ENCODE measurements around the gene RAB33B. TPM values are rescaled to one million over a fixed set of nuclear protein-coding genes. Genes with fewer than 3 reads are reported as not detected.
"Not testable (repeated sequence)": the region's sequence is repeated elsewhere in the genome, so short reads cannot be mapped to it uniquely, and the experiment has no call there.

RAB33B gene
- total and polyA plus RNA-seq, 8 donors = 1.2 to 19.6 (median 4.1) TPM; not detected in 1

GRCh38 chr4:139458543-139458942, 4.6 kb downstream of the RAB33B start:
- Histone ChIP-seq H3K9me3 (no peaks in the 10 kb centered on the region), H3K27me3 (no peaks in the 10 kb centered on the region), H3K4me1 (peaks cover 17 to 59% (median 49%) of the 10 kb centered on the region in 4 donors), H3K36me3 (peaks cover 0 to 6% (median 0%) of the 10 kb centered on the region in 4 donors), H3K27ac (peak overlapping the region in 1 of 5 donors; percentile 46), H3K4me3 (peak overlapping the region in 1 of 4 donors; percentile 6)
- intact Hi-C loops (cut with DNase I; ENCODE audit: low total_unique reads) = no loop called here
- DNase-seq = no peak
- WGBS, 5 donors = 32 to 78% (median 51%) methylated on average over 1 of the region's 1 CpG
- TF ChIP-seq EP300 (IDR thresholded peaks at IDR 0.05) (no peak), POLR2AphosphoS5 (IDR thresholded peaks at IDR 0.05) (no peak), POLR2A (IDR thresholded peaks at IDR 0.05) (no peak), CTCF (IDR thresholded peaks at IDR 0.05) (no peak)

- TF ChIP-seq POLR2A (IDR thresholded peaks at IDR 0.05) (no peak), CTCF (IDR thresholded peaks at IDR 0.05) (no peak), EP300 (IDR thresholded peaks at IDR 0.05) (no peak), POLR2AphosphoS5 (IDR thresholded peaks at IDR 0.05) (no peak)
- no peak overlapping the region for H3K27ac ChIP-seq
- peaks cover 17 to 60% (median 49%) of the 10 kb centered on the region in 4 donors for H3K4me1 ChIP-seq
- no peak overlapping the region for H3K4me3 ChIP-seq
- no peak for DNase-seq
- 73 to 87% (median 75%) methylated on average over 3 of the region's 3 CpGs for WGBS, 5 donors
- H3K9me3 ChIP-seq = no peaks in the 10 kb centered on the region
- H3K27me3 ChIP-seq = no peaks in the 10 kb centered on the region
- intact Hi-C loops (cut with DNase I; ENCODE audit: low total_unique reads) = no loop called here
- H3K36me3 ChIP-seq = peaks cover 0 to 6% (median 0%) of the 10 kb centered on the region in 4 donors
Measured at GRCh38 chr4:139458999-139459398, 5.1 kb downstream of the RAB33B start.

GRCh38 chr4:139460565-139460964, 6.6 kb downstream of the RAB33B start:
- H3K36me3 ChIP-seq = peaks cover 0 to 6% (median 0%) of the 10 kb centered on the region in 4 donors
- TF ChIP-seq POLR2AphosphoS5 (IDR thresholded peaks at IDR 0.05) = no peak
- TF ChIP-seq POLR2A (IDR thresholded peaks at IDR 0.05) = no peak
- TF ChIP-seq CTCF (IDR thresholded peaks at IDR 0.05) = no peak
- no peak for TF ChIP-seq EP300 (IDR thresholded peaks at IDR 0.05)
- H3K27ac ChIP-seq = no peak overlapping the region
- WGBS, 5 donors = 90 to 97% (median 95%) methylated on average over 3 of the region's 3 CpGs
- H3K4me1 ChIP-seq = peaks cover 13 to 50% (median 41%) of the 10 kb centered on the region in 4 donors
- intact Hi-C loops (cut with DNase I; ENCODE audit: low total_unique reads) = no loop called here
- H3K9me3 ChIP-seq = no peaks in the 10 kb centered on the region
- no peak overlapping the region for H3K4me3 ChIP-seq
- no peaks in the 10 kb centered on the region for H3K27me3 ChIP-seq
- DNase-seq = no peak

GRCh38 chr4:139461022-139461628, 7.2 kb downstream of the RAB33B start:
- no peak overlapping the region for H3K4me3 ChIP-seq
- WGBS, 5 donors = 75 to 84% (median 81%) methylated on average over 5 of the region's 5 CpGs
- peaks cover 0 to 6% (median 0%) of the 10 kb centered on the region in 4 donors for H3K36me3 ChIP-seq
- no peak overlapping the region for H3K27ac ChIP-seq
- H3K27me3 ChIP-seq = no peaks in the 10 kb centered on the region
- intact Hi-C loops (cut with DNase I; ENCODE audit: low total_unique reads) = no loop called here
- no peak for DNase-seq
- H3K9me3 ChIP-seq = no peaks in the 10 kb centered on the region
- no peak for TF ChIP-seq CTCF (IDR thresholded peaks at IDR 0.05)
- TF ChIP-seq EP300 (IDR thresholded peaks at IDR 0.05) = no peak
- no peak for TF ChIP-seq POLR2AphosphoS5 (IDR thresholded peaks at IDR 0.05)
- TF ChIP-seq POLR2A (IDR thresholded peaks at IDR 0.05) = no peak
- peaks cover 7 to 47% (median 35%) of the 10 kb centered on the region in 4 donors for H3K4me1 ChIP-seq

GRCh38 chr4:139464512-139464911, 10.6 kb downstream of the RAB33B start:
- H3K27ac ChIP-seq; H3K9me3 ChIP-seq; H3K27me3 ChIP-seq; intact Hi-C loops (cut with DNase I; ENCODE audit: low total_unique reads); DNase-seq; H3K4me3 ChIP-seq; H3K36me3 ChIP-seq: not testable (repeated sequence)
- H3K4me1 ChIP-seq = peaks cover 0 to 18% (median 8%) of the 10 kb centered on the region in 4 donors
- WGBS, 5 donors = 95 to 98% (median 96%) methylated on average over 5 of the region's 5 CpGs

Data from stomach (tissue), 9 donors.